Keratinocyte (primary cell): ENCODE results near the gene PEX3. TPM values are rescaled to one million over a fixed set of nuclear protein-coding genes. Genes with fewer than 3 reads are reported as not detected.

ENCODE experiments used
- DNase-seq: peaks from one replicate; pipeline ENCODE4 v3.0.0-alpha.2; 2011; ENCODE audit warnings: low read depth, missing footprints, low spot score
- FAIRE-seq: peaks from 2 replicates; lab custom pipeline; 2011; peaks lifted over from hg19 to GRCh38; lab: Jason Lieb, UNC
- H2AFZ ChIP-seq: 2 replicates; pipeline ENCODE4 v1.6.0; 2012; ENCODE audit warnings: low read length, control low read depth, inconsistent platforms; ENCODE audit not compliant: control insufficient read depth
- H3K27ac ChIP-seq: 2 replicates; pipeline ENCODE4 v1.5.1; 2011; ENCODE audit warnings: low read length; ENCODE audit not compliant: control insufficient read depth, insufficient read depth
- H3K27me3 ChIP-seq: 3 replicates; pipeline ENCODE4 v1.6.0; 2011; ENCODE audit warnings: low read length; ENCODE audit not compliant: control insufficient read depth, insufficient read depth; ENCODE audit errors: extremely low read depth
- H3K36me3 ChIP-seq, 2 experiments: 2 replicates in 1 of 2; 3 replicates in 1 of 2; pipeline ENCODE4 v1.5.1; 2011; ENCODE audit warnings: low read length in 2 of 2, mild to moderate bottlenecking in 1 of 2; ENCODE audit not compliant: control insufficient read depth in 2 of 2, insufficient read depth in 2 of 2; ENCODE audit errors: extremely low read depth in 1 of 2
- H3K4me1 ChIP-seq: 3 replicates; pipeline ENCODE4 v1.5.1; 2011; ENCODE audit warnings: low read length; ENCODE audit not compliant: control insufficient read depth, insufficient read depth; ENCODE audit errors: extremely low read depth
- H3K4me2 ChIP-seq: 3 replicates; pipeline ENCODE4 v1.6.0; 2011; ENCODE audit warnings: low read depth, low read length; ENCODE audit not compliant: control insufficient read depth, insufficient read depth; ENCODE audit errors: extremely low read depth
- H3K4me3 ChIP-seq, 3 experiments: fragments of 200-600 bp in 1 of 3; sonication (generic) in 1 of 3; 2 replicates in 2 of 3; 3 replicates in 1 of 3; pipeline ENCODE4 v1.5.1; 2011 to 2016; ENCODE audit warnings: low read length in 3 of 3, mild to moderate bottlenecking in 3 of 3, control low read depth in 2 of 3, inconsistent platforms in 1 of 3, low read depth in 1 of 3, mixed read lengths in 1 of 3, mixed run types in 1 of 3, moderate library complexity in 1 of 3; ENCODE audit not compliant: control insufficient read depth in 2 of 3, insufficient read depth in 2 of 3; ENCODE audit errors: extremely low read depth in 1 of 3
- H3K79me2 ChIP-seq: 2 replicates; pipeline ENCODE4 v1.6.0; 2012; ENCODE audit warnings: low read length; ENCODE audit not compliant: control insufficient read depth, insufficient read depth
- H3K9ac ChIP-seq: 3 replicates; pipeline ENCODE4 v1.6.0; 2011; ENCODE audit warnings: low read length; ENCODE audit not compliant: control insufficient read depth, insufficient read depth; ENCODE audit errors: extremely low read depth
- H3K9me1 ChIP-seq: 3 replicates; pipeline ENCODE4 v1.6.0; 2011; ENCODE audit warnings: low read length; ENCODE audit not compliant: control insufficient read depth, insufficient read depth; ENCODE audit errors: extremely low read depth
- H3K9me3 ChIP-seq: 2 replicates; pipeline ENCODE4 v1.5.1; 2012; ENCODE audit warnings: low read depth, low read length; ENCODE audit not compliant: control insufficient read depth
- H4K20me1 ChIP-seq: 3 replicates; pipeline ENCODE4 v1.6.0; 2011; ENCODE audit warnings: low read length; ENCODE audit not compliant: control insufficient read depth, insufficient read depth; ENCODE audit errors: extremely low read depth
- CTCF ChIP-seq, 3 experiments: IDR thresholded peaks in 1 of 3; conservative IDR thresholded peaks in 1 of 3; optimal IDR thresholded peaks in 1 of 3; 2 replicates in 2 of 3; 3 replicates in 1 of 3; pipeline versions ENCODE3 to v1.5.1; 2011; ENCODE audit warnings: low read length in 3 of 3, mild to moderate bottlenecking in 3 of 3, moderate library complexity in 2 of 3, control low read depth in 1 of 3, inconsistent platforms in 1 of 3; ENCODE audit not compliant: insufficient read depth in 2 of 3; ENCODE audit errors: extremely low read depth in 1 of 3
- EZH2 ChIP-seq: IDR thresholded peaks from one replicate; pipeline ENCODE4 v1.6.1; 2012; ENCODE audit warnings: inconsistent platforms, mild to moderate bottlenecking, low read length, moderate library complexity
- dilution Hi-C: fragments of 300-500 bp; cut with MboI; formaldehyde crosslinking; loops from one replicate; pipeline ENCODE4 v1.7.0; 2020; ENCODE audit warnings: low sequenced_read_pairs; ENCODE audit not compliant: extremely low pct_ligation_motif_present
- polyA plus RNA-seq, 5 experiments: library from polyadenylated mRNA; depleted of rRNA in 3 of 5; stranded (reverse) in 3 of 5; stranded (forward) in 1 of 5; unstranded in 1 of 5; fragments of >200 nt; gene quantifications; 1 replicate in 1 of 5; 2 replicates in 3 of 5; 3 replicates in 1 of 5; pipeline versions ENCODE4 v1.2.1 to v1.2.3, GENCODE V29; 2011 to 2012; ENCODE audit warnings: missing spikeins in 2 of 5, low read depth in 1 of 5, low replicate concordance in 1 of 5

PEX3 gene
- polyA plus RNA-seq, 1 donor (not counting 4 experiments of a cell fraction or from before 2014, with no cell fraction given): 68.1 TPM

GRCh38 chr6:143457563-143458359, 7.2 kb downstream of the PEX3 start:
- peak overlapping the region in 2 of 3 experiments; percentile 12 to 23 for H3K4me3 ChIP-seq
- FAIRE-seq (peak; percentile 85), DNase-seq (no peak)
- H2AFZ ChIP-seq: no peak overlapping the region
- peaks cover 3 to 4% of the 10 kb centered on the region in 2 experiments for H3K36me3 ChIP-seq
- no peaks in the 10 kb centered on the region for H3K9me3 ChIP-seq
- peaks cover 27% of the 10 kb centered on the region for H3K4me1 ChIP-seq
- H3K4me2 ChIP-seq: peak overlapping the region; percentile 58
- no peak overlapping the region for H3K9ac ChIP-seq
- peak overlapping the region; percentile 18 for H3K27ac ChIP-seq
- TF ChIP-seq CTCF (optimal IDR thresholded peaks at IDR 0.05 in 1 of 3, IDR thresholded peaks at IDR 0.05 in 1 of 3, conservative IDR thresholded peaks at IDR 0.05 in 1 of 3; ENCODE audit: extremely low read depth in 1 of 3, insufficient read depth in 2 of 3, low read length in 3 of 3): no peak
- H3K27me3 ChIP-seq: no peaks in the 10 kb centered on the region
- H4K20me1 ChIP-seq: no peaks in the 10 kb centered on the region
- no peaks in the 10 kb centered on the region for H3K9me1 ChIP-seq
- dilution Hi-C loops: no loop called here
- peaks cover 10% of the 10 kb centered on the region for H3K79me2 ChIP-seq

- no peaks in the 10 kb centered on the region for H3K9me1 ChIP-seq
- H3K9me3 ChIP-seq: no peaks in the 10 kb centered on the region
- no peak for FAIRE-seq
- no peak overlapping the region for H3K9ac ChIP-seq
- H3K79me2 ChIP-seq: no peaks in the 10 kb centered on the region
- H3K27ac ChIP-seq: no peak overlapping the region
- no peaks in the 10 kb centered on the region for H3K27me3 ChIP-seq
- no peak for DNase-seq
- peaks cover 11% of the 10 kb centered on the region for H3K4me1 ChIP-seq
- TF ChIP-seq EZH2 (no peak), CTCF (optimal IDR thresholded peaks at IDR 0.05 in 1 of 3, IDR thresholded peaks at IDR 0.05 in 1 of 3, conservative IDR thresholded peaks at IDR 0.05 in 1 of 3; ENCODE audit: extremely low read depth in 1 of 3, insufficient read depth in 2 of 3, low read length in 3 of 3) (no peak)
- no peaks in the 10 kb centered on the region for H4K20me1 ChIP-seq
- dilution Hi-C loops: no loop called here
- H3K4me3 ChIP-seq: no peak overlapping the region
- no peak overlapping the region for H3K4me2 ChIP-seq
- H2AFZ ChIP-seq: no peak overlapping the region
- peaks cover 3 to 6% of the 10 kb centered on the region in 2 experiments for H3K36me3 ChIP-seq
Observed at GRCh38 chr6:143465546-143465945, 14.9 kb downstream of the PEX3 start.
